Esophagus muscularis mucosa (tissue), 3 donors: Measurements from ENCODE around the gene MCM9.

Experiments
- CTCF ChIP-seq, 3 experiments: fragments of 200-600 bp in 2 of 3; fragments of 450-650 bp in 1 of 3; sonication (generic) in 2 of 3; IDR thresholded peaks; one replicate each; pipeline ENCODE4 v1.5.1; 2017 to 2019; ENCODE audit warnings: antibody characterized with exemption in 3 of 3, mild to moderate bottlenecking in 2 of 3, moderate library complexity in 1 of 3
- POLR2A ChIP-seq: fragments of 450-650 bp; IDR thresholded peaks from one replicate; pipeline ENCODE4 v1.6.1; 2017; ENCODE audit warnings: antibody characterized with exemption, moderate library complexity, mild to moderate bottlenecking, low read depth
- POLR2AphosphoS5 ChIP-seq, 2 donors: sonication (generic); formaldehyde crosslinking; IDR thresholded peaks; one replicate each; pipeline ENCODE4 v1.6.1; 2017; ENCODE audit warnings: antibody characterized with exemption in 2 of 2

GRCh38 chr6:118971682-118972081, 36.7 kb upstream of the MCM9 start:
- TF ChIP-seq POLR2AphosphoS5 (IDR thresholded peaks at IDR 0.05) (no peak), CTCF (IDR thresholded peaks at IDR 0.05) (no peak), POLR2A (no peak)
